Endothelial cell of umbilical vein (primary cell): Measurements from ENCODE around the gene ABCA7.

Experiments used
- POLR2A ChIP-seq: IDR thresholded peaks from 2 replicates; pipeline ENCODE4 v1.6.1; 2012; ENCODE audit warnings: low read depth, mild to moderate bottlenecking, control low read depth, low read length
- TF ChIP-seq, protein P1 (sequence below), 2 donors: IDR thresholded peaks; 1 replicate in 1 of 2; 2 replicates in 1 of 2; pipeline ENCODE4 v1.5.1; 2011; ENCODE audit warnings: low read length in 2 of 2, mild to moderate bottlenecking in 2 of 2, moderate library complexity in 2 of 2, control low read depth in 1 of 2, inconsistent platforms in 1 of 2, low read depth in 1 of 2; ENCODE audit not compliant: insufficient read depth in 1 of 2; ENCODE audit errors: extremely low read depth in 1 of 2

DNA sequence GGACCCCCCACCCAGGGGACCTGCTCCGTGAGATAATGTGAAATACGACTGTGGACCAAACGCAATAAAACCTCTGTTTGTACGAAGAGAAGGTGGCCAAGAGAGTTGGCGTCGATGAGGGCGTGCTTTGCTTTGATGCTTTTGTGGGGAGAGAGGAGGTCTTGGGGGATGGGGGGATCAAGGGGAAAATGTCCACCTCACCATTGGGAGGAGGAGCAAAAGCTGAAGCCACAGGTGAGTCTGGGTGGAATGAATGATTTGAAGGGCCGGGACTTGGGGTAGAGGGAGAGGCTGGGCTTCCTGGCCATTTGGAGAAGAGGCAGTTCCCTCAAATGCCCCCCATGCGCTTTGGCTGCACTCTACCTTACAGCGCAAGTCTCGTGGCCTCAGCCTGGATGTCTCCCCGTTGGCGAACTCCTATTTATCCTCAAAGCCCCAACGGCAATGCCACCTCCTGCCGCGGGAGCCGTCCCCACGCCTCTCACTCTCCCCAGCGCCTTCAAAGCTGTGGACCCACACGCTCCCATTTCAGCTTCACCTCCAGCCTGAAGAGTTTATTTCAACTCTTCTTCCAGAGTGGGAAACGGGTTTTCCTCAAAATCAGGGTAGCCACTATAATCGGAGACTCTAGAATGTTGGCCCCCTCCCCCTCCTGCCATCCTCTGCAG is 795 bp upstream of the ABCA7 start:
- TF ChIP-seq, protein P1, sequence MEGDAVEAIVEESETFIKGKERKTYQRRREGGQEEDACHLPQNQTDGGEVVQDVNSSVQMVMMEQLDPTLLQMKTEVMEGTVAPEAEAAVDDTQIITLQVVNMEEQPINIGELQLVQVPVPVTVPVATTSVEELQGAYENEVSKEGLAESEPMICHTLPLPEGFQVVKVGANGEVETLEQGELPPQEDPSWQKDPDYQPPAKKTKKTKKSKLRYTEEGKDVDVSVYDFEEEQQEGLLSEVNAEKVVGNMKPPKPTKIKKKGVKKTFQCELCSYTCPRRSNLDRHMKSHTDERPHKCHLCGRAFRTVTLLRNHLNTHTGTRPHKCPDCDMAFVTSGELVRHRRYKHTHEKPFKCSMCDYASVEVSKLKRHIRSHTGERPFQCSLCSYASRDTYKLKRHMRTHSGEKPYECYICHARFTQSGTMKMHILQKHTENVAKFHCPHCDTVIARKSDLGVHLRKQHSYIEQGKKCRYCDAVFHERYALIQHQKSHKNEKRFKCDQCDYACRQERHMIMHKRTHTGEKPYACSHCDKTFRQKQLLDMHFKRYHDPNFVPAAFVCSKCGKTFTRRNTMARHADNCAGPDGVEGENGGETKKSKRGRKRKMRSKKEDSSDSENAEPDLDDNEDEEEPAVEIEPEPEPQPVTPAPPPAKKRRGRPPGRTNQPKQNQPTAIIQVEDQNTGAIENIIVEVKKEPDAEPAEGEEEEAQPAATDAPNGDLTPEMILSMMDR (IDR thresholded peaks at IDR 0.05; ENCODE audit: extremely low read depth in 1 of 2, insufficient read depth in 1 of 2, low read depth in 1 of 2, low read length in 2 of 2), result no peak
- TF ChIP-seq POLR2A, result no peak
